BJ (cell line): ENCODE measurements around the gene KCNN3. TPM values are rescaled to one million over a fixed set of nuclear protein-coding genes. Genes with fewer than 3 reads are reported as not detected.

ENCODE experiments used
- CTCF ChIA-PET: fragments of 350-600 bp; formaldehyde crosslinking; extraction: SDS; loops from one replicate; lab custom pipeline; 2021; ENCODE audit warnings: antibody characterized with exemption, inconsistent platforms; lab: Yijun Ruan, JAX
- POLR2A ChIA-PET: fragments of 300-600 bp; sonication (Branson Sonifier 250); formaldehyde crosslinking; extraction: SDS; loops from one replicate; lab custom pipeline; 2021; ENCODE audit warnings: antibody characterized with exemption; lab: Charles Lee
- DNase-seq: peaks from one replicate; pipeline ENCODE4 v3.0.0-alpha.2; 2011; ENCODE audit warnings: low read depth
- H3K27me3 ChIP-seq: 2 replicates; pipeline ENCODE4 v1.6.0; 2011; ENCODE audit warnings: low read length; ENCODE audit not compliant: control insufficient read depth, insufficient read depth
- H3K36me3 ChIP-seq: 2 replicates; pipeline ENCODE4 v1.5.1; 2011; ENCODE audit warnings: low read length; ENCODE audit not compliant: control insufficient read depth, insufficient read depth
- H3K4me3 ChIP-seq: 2 replicates; pipeline ENCODE4 v1.5.1; 2011; ENCODE audit warnings: low read depth, mild to moderate bottlenecking, control low read depth, low read length
- polyA plus RNA-seq: library from polyadenylated mRNA; depleted of rRNA; stranded (reverse); fragments of >200 nt; gene quantifications from 2 replicates; pipeline ENCODE4 v1.2.3, GENCODE V29; 2011
- TF ChIP-seq, protein P1 (sequence below): IDR thresholded peaks from 2 replicates; pipeline ENCODE4 v1.5.1; 2011; ENCODE audit warnings: low read depth, mild to moderate bottlenecking, control low read depth, inconsistent platforms, low read length, moderate library complexity; ENCODE audit not compliant: insufficient read depth

KCNN3 gene
- polyA plus RNA-seq, 1 experiment, result not detected

DNA sequence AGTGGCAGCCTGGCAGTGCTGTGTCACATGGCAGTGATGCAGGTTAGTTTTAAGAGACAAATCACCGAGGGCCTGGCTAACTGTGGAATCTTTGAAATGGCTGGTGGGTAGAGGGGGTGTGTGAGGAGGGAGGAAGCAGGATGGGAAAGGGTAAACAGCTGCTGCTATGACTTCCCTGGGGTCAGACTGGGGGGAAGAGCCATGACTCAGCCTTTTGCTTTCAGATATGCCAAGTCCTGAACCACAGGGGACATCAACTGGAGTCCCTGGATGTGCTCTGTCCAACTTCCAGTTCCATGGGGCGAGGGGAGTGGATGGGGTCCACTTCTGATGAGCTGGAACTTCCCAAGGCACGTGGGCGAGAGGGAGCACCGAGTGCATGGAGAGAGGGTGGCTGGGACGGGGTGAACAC lies 141.0 kb downstream of the KCNN3 start:
- H3K4me3 ChIP-seq, result no peak overlapping the region
- H3K36me3 ChIP-seq, result no peaks in the 10 kb centered on the region
- CTCF ChIA-PET, result interaction anchor here (0.6 kb wide), 1 partner anchor 863 kb away, joined by 3 read pairs; no protein-coding TSS in a partner anchor
- H3K27me3 ChIP-seq, result no peaks in the 10 kb centered on the region
- no peak for DNase-seq
- TF ChIP-seq, protein P1, sequence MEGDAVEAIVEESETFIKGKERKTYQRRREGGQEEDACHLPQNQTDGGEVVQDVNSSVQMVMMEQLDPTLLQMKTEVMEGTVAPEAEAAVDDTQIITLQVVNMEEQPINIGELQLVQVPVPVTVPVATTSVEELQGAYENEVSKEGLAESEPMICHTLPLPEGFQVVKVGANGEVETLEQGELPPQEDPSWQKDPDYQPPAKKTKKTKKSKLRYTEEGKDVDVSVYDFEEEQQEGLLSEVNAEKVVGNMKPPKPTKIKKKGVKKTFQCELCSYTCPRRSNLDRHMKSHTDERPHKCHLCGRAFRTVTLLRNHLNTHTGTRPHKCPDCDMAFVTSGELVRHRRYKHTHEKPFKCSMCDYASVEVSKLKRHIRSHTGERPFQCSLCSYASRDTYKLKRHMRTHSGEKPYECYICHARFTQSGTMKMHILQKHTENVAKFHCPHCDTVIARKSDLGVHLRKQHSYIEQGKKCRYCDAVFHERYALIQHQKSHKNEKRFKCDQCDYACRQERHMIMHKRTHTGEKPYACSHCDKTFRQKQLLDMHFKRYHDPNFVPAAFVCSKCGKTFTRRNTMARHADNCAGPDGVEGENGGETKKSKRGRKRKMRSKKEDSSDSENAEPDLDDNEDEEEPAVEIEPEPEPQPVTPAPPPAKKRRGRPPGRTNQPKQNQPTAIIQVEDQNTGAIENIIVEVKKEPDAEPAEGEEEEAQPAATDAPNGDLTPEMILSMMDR, result no peak
- POLR2A ChIA-PET, result no interaction called here

DNA sequence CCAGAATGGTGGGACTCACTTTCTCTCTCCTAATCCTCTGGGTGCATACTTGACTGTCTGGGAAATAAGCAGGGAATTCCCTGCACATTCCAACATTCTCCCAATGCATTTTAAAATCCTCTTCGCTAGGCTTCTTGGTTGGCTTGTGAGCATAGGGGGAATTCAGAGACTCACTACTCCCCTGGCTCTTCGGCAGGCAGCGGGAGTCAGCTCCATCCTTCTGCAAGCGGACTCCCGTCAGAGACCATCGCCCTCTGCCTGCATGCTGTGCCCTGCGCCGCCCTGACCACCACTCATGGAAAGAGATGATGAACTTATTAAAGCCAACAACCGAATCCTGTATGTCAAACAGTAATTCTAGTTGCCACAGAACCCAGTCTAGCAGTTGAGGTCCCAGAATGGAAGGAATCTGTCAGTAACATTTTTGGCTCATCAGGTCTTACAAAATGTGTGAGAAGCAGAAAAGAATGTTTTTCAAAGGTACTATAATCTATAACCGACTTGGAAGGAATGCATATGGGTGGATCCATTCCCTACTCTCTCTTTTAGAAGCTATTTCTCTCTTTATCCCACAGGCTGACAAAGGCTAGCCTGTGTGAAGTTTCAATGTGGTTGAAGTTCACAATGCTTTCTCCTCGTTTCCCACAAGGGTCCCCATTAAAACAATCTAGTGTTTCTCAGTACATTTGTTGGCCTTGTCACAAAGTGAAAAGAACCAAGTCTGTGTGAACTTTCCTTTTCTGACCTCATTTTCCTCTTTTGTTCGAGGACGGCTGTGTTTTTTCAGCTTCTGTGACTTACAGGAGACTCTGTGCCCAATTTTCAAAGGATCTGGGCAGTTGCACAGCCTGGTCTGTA lies 143.0 kb downstream of the KCNN3 start:
- no peak for DNase-seq
- no peaks in the 10 kb centered on the region for H3K36me3 ChIP-seq
- TF ChIP-seq, protein P1, result no peak
- ChIA-PET POLR2A (no interaction called here), CTCF (interaction anchor here (1.2 to 1.4 kb wide), 2 partner anchors 10 to 168 kb away, joined by 3 to 4 read pairs; no protein-coding TSS in a partner anchor)
- H3K27me3 ChIP-seq, result peaks cover 1% of the 10 kb centered on the region; the same call in 1 of the 2 replicates
- no peak overlapping the region for H3K4me3 ChIP-seq

DNA sequence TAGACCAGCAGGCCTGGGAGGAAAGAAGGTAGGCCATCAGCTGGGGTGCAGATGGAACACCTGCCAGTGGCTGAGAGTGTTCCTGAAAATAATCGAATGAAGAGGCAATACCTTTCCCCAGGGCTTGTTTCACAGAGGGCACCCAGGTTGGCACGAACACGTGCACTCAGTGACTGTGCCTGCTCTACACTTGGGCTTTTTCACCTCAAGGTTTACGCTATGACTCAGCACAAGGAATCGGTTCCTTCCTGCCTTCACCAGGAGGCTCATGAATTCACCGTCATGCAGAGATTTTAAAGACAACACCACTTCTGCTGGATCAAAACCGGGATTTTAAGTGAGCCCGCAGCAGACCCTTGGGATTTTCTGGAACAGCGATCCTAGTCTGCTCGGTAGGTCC lies 143.6 kb downstream of the KCNN3 start:
- H3K36me3 ChIP-seq, result no peaks in the 10 kb centered on the region
- H3K4me3 ChIP-seq, result no peak overlapping the region
- TF ChIP-seq, protein P1, result no peak
- H3K27me3 ChIP-seq, result peaks cover 1% of the 10 kb centered on the region; the same call in 1 of the 2 replicates
- DNase-seq, result no peak
- CTCF ChIA-PET, result interaction anchor here (1.2 kb wide), 1 partner anchor 10 kb away, joined by 4 read pairs; no protein-coding TSS in a partner anchor
- POLR2A ChIA-PET, result no interaction called here

DNA sequence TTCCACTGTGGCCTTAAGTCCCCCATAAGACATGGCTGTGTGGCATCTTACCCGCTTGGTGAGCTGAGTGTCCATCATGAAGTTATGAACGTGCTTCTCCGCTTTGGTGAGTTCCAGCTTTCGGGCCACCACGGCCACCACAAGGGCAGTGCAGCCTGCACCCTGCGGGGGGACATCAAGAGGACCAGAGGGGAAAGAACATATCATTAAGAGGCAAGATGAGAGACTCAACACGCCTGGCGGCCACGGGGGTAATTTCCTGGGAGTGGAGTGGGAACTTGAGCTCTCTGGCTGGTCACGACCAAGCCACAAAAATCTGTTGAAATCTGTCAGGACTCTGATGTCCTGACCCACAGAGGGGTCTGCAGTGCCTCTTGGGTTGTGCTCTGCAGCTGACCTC lies 144.2 kb downstream of the KCNN3 start:
- Histone ChIP-seq H3K4me3 (no peak overlapping the region), H3K36me3 (no peaks in the 10 kb centered on the region), H3K27me3 (peaks cover 1% of the 10 kb centered on the region; the same call in 1 of the 2 replicates)
- ChIA-PET CTCF (interaction anchor here (1.2 kb wide), 1 partner anchor 11 kb away, joined by 4 read pairs; no protein-coding TSS in a partner anchor), POLR2A (no interaction called here)
- DNase-seq, result no peak
- TF ChIP-seq, protein P1, result no peak
